K562 (cell line): ENCODE data around the gene ZNF26. TPM values are rescaled to one million over a fixed set of nuclear protein-coding genes. Genes with fewer than 3 reads are reported as not detected.

Experiments
- ATAC-seq: fragments of 200-7000 bp; cut with Tn5 transposase; 3 replicates; pipeline ENCODE4 v1.9.1; 2020; ENCODE audit warnings: moderate library complexity
- BruUV-seq: library from RNA; stranded (reverse); fragments of 400-500 nt; replicated peaks from 2 replicates; lab custom pipeline; 2021; lab: Mats Ljungman, UMichigan
- CTCF ChIA-PET: fragments of 300-600 bp; formaldehyde crosslinking; extraction: SDS; loops from one replicate; lab custom pipeline; 2021; ENCODE audit warnings: low intra/inter-chr PET ratio; lab: Yijun Ruan, JAX
- POLR2A ChIA-PET: fragments of 300-600, 350-650 bp; sonication (Branson Sonifier 250); formaldehyde crosslinking; extraction: SDS; loops from one replicate; lab custom pipeline; 2021; ENCODE audit warnings: antibody characterized with exemption, inconsistent platforms; lab: Yijun Ruan, JAX
- DNase-seq, 4 experiments: peaks; one replicate each; pipeline versions ENCODE4 v3.0.0 to v3.0.0-alpha.2; 2011 to 2018; ENCODE audit warnings: low spot score in 3 of 4, mixed read lengths in 3 of 4; ENCODE audit errors: extremely low read depth in 1 of 4
- FAIRE-seq: peaks from 2 replicates; lab custom pipeline; 2011; peaks lifted over from hg19 to GRCh38; lab: Jason Lieb, UNC
- H2AFZ ChIP-seq: 2 replicates; pipeline ENCODE4 v1.6.0; 2011; ENCODE audit warnings: low read depth, low read length, control low read depth, inconsistent platforms
- H3K27ac ChIP-seq: fragments of 200-600 bp; 3 replicates; pipeline ENCODE4 v1.8.0; 2011; ENCODE audit warnings: low read depth, mild to moderate bottlenecking, control low read depth, inconsistent platforms, low read length, moderate library complexity, mixed read lengths; ENCODE audit errors: extremely low read depth
- H3K27me3 ChIP-seq, 2 experiments: fragments of 300-600 bp in 1 of 2; 2 replicates in 1 of 2; 3 replicates in 1 of 2; pipeline versions ENCODE4 v1.6.0 to v1.8.0; 2011; ENCODE audit warnings: inconsistent platforms in 2 of 2, low read length in 2 of 2, mild to moderate bottlenecking in 1 of 2, mixed read lengths in 1 of 2, moderate library complexity in 1 of 2; ENCODE audit not compliant: control insufficient read depth in 2 of 2, insufficient read depth in 2 of 2
- H3K36me3 ChIP-seq: fragments of 300-600 bp; 3 replicates; pipeline ENCODE4 v1.8.0; 2011; ENCODE audit warnings: mild to moderate bottlenecking, low read length, inconsistent platforms; ENCODE audit not compliant: control insufficient read depth, insufficient read depth
- H3K4me1 ChIP-seq, 2 experiments: fragments of 200-600 bp in 1 of 2; replicated peaks in 1 of 2; 2 replicates in 1 of 2; 3 replicates in 1 of 2; pipeline versions ENCODE4 v1.5.1 to v1.8.0; 2011; ENCODE audit warnings: inconsistent platforms in 2 of 2, low read length in 2 of 2, mild to moderate bottlenecking in 1 of 2, mixed read lengths in 1 of 2, moderate library complexity in 1 of 2; ENCODE audit not compliant: control insufficient read depth in 2 of 2, insufficient read depth in 2 of 2
- H3K4me2 ChIP-seq: 2 replicates; pipeline ENCODE4 v1.6.1; 2011; ENCODE audit warnings: low read length, control low read depth, inconsistent platforms, mixed read lengths; ENCODE audit not compliant: insufficient read depth
- H3K4me3 ChIP-seq: fragments of 200-600 bp; sonication (generic), shearing (Covaris generic); 2 replicates; pipeline ENCODE4 v1.5.1; 2016; ENCODE audit warnings: control low read depth, inconsistent platforms
- H3K79me2 ChIP-seq: fragments of 200-600 bp; 3 replicates; pipeline ENCODE4 v1.8.0; 2011; ENCODE audit warnings: low read length, inconsistent platforms; ENCODE audit not compliant: control insufficient read depth, insufficient read depth
- H3K9ac ChIP-seq, 2 experiments: 2 replicates each; pipeline versions ENCODE4 v1.6.0 to v1.6.1; 2011; ENCODE audit warnings: low read depth in 2 of 2, low read length in 2 of 2, control low read depth in 1 of 2, inconsistent platforms in 1 of 2, mild to moderate bottlenecking in 1 of 2, mixed read lengths in 1 of 2; ENCODE audit not compliant: insufficient read depth in 1 of 2
- H3K9me1 ChIP-seq: one replicate; pipeline ENCODE4 v1.6.0; 2011; ENCODE audit warnings: inconsistent platforms, mild to moderate bottlenecking, low read length, moderate library complexity; ENCODE audit not compliant: control insufficient read depth, insufficient read depth
- H3K9me3 ChIP-seq: replicated peaks from 2 replicates; pipeline ENCODE4 v1.5.1; 2011; ENCODE audit warnings: low read depth, low read length, inconsistent platforms; ENCODE audit not compliant: control insufficient read depth, insufficient read depth
- H4K20me1 ChIP-seq: replicated peaks from 2 replicates; pipeline ENCODE4 v1.6.1; 2011; ENCODE audit warnings: low read length, inconsistent platforms, mixed read lengths; ENCODE audit not compliant: control insufficient read depth, insufficient read depth
- CBFB ChIP-seq: sonication (generic); formaldehyde crosslinking; IDR thresholded peaks from 2 replicates; pipeline ENCODE4 v1.4.0; 2020; ENCODE audit warnings: mild to moderate bottlenecking, missing genetic modification reagents
- JUND ChIP-seq, 2 experiments: IDR thresholded peaks; 2 replicates in 1 of 2; 3 replicates in 1 of 2; pipeline ENCODE4 v1.6.1; 2011; ENCODE audit warnings: borderline replicate concordance in 2 of 2, low read depth in 2 of 2, low read length in 2 of 2, improper control_type of control experiment in 1 of 2, missing biosample characterization in 1 of 2, missing genetic modification characterization in 1 of 2, missing genetic modification reagents in 1 of 2
- NFE2L1 ChIP-seq: fragments of 450-650 bp; IDR thresholded peaks from 2 replicates; pipeline ENCODE4 v1.6.1; 2016; ENCODE audit warnings: missing genetic modification characterization, low read depth, mild to moderate bottlenecking, missing compliant biosample characterization, moderate library complexity, borderline replicate concordance
- NR2C1 ChIP-seq, 2 experiments: fragments of 450-650 bp; IDR thresholded peaks; 2 replicates each; pipeline ENCODE4 v1.6.1; 2017; ENCODE audit warnings: mild to moderate bottlenecking in 2 of 2, antibody characterized with exemption in 1 of 2, inconsistent platforms in 1 of 2, missing compliant biosample characterization in 1 of 2, missing genetic modification characterization in 1 of 2
- RBFOX2 ChIP-seq: fragments of 200-400 bp; formaldehyde crosslinking; IDR thresholded peaks from 2 replicates; pipeline ENCODE4 v1.6.1; 2017; ENCODE audit warnings: low read depth, mild to moderate bottlenecking, low read length, moderate library complexity
- TCF7L2 ChIP-seq: fragments of 150-350 bp; IDR thresholded peaks from 2 replicates; pipeline ENCODE4 v1.6.1; 2016; ENCODE audit warnings: low read depth, mild to moderate bottlenecking, low read length, moderate library complexity
- TRIM28 ChIP-seq: fragments of 450-650 bp; IDR thresholded peaks from 2 replicates; pipeline ENCODE4 v1.6.1; 2017
- XRCC5 ChIP-seq: fragments of 200-400 bp; formaldehyde crosslinking; IDR thresholded peaks from 2 replicates; pipeline ENCODE4 v1.6.1; 2017; ENCODE audit warnings: low read depth, mild to moderate bottlenecking, low read length
- WGBS: fragments of 100-300 bp; shearing (Covaris generic); methylation state at CpG from one replicate; pipeline ENCODE4 v1.1.6; 2016; ENCODE audit warnings: low coverage, mixed read lengths; ENCODE audit not compliant: insufficient coverage; ENCODE audit errors: missing lambda C conversion rate; 5-methylcytosine and 5-hydroxymethylcytosine counted together
- in situ Hi-C: fragments of 300-500 bp; cut with MboI; formaldehyde crosslinking; loops from 4 replicates; pipeline ENCODE4 v1.15.0; 2018; ENCODE audit warnings: inconsistent platforms, mixed read lengths
- intact Hi-C: fragments of 100-400 bp; cut with micrococcal nuclease; formaldehyde crosslinking; loops from 2 replicates; pipeline ENCODE4 v1.14.2; 2022
- polyA plus RNA-seq, 8 experiments: library from polyadenylated mRNA; depleted of rRNA in 4 of 8; stranded (reverse) in 5 of 8; unstranded in 3 of 8; fragments of >200 nt; fragmentation: Nextera tagmentation in 2 of 8; fragmentation: Illumina TruSeq in 1 of 8; extraction: Ambion mirVana in 2 of 8; extraction: Trizol in 1 of 8; gene quantifications; 2 replicates each; pipeline versions ENCODE4 v1.2.1 to v1.2.3, GENCODE V29; 2011 to 2014; ENCODE audit warnings: inconsistent platforms in 1 of 8, missing spikeins in 1 of 8
- total RNA-seq, 7 experiments: library from RNA; depleted of rRNA in 6 of 7; stranded (reverse); fragments of >200 nt in 6 of 7; fragmentation: Illumina TruSeq in 2 of 7; extraction: Trizol in 2 of 7; gene quantifications; 2 replicates each; pipeline versions ENCODE4 v1.2.1 to v1.2.3, GENCODE V29; 2011 to 2021; ENCODE audit warnings: low replicate concordance in 1 of 7
- TF ChIP-seq, protein P1 (sequence below): sonication (generic); formaldehyde crosslinking; IDR thresholded peaks from 2 replicates; pipeline ENCODE4 v1.8.0; 2023; ENCODE audit warnings: missing genetic modification reagents, mild to moderate bottlenecking, borderline replicate concordance
- TF ChIP-seq, protein P2 (sequence below), 2 experiments: fragments of 450-650 bp in 1 of 2; sonication (generic) in 1 of 2; formaldehyde crosslinking in 1 of 2; IDR thresholded peaks in 1 of 2; conservative IDR thresholded peaks in 1 of 2; 2 replicates each; pipeline versions ENCODE4 v1.6.1 to v1.8.1; 2016 to 2023; ENCODE audit warnings: mild to moderate bottlenecking in 2 of 2, moderate library complexity in 2 of 2, inconsistent platforms in 1 of 2, missing genetic modification reagents in 1 of 2
- TF ChIP-seq, protein P3 (sequence below): fragments of 200-400 bp; formaldehyde crosslinking; IDR thresholded peaks from 2 replicates; pipeline ENCODE4 v1.6.1; 2017; ENCODE audit warnings: mild to moderate bottlenecking, low read depth, low read length, moderate library complexity

ZNF26 gene
- total and polyA plus RNA-seq, 9 of the 15 experiments (the other 6 are each of a cell fraction or from before 2014, with no cell fraction given) = 1.2 to 14.1 (median 8.0) TPM

DNA sequence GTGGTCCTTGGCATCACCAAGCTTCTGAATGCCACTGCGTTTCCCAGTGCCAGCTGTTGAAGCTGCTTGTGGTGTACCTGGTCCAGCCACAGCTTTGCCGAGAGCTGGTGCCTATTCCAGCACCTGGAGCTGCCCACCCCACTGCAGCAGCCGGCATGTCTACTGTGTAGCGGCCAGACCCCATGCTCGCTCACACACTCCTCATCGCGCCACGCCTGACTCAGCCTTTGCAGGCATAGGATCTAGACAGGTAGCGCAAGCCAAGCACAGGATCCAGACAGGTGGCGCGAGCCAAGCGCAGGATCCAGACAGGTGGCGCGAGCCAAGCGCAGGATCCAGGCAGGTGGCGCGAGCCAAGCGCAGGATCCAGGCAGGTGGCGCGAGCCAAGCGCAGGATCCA, 18.4 kb upstream of the ZNF26 start:
- 28% methylated on average over 12 of the region's 21 CpGs for WGBS
- ATAC-seq (no peak), FAIRE-seq (no peak), DNase-seq (no peak)
- Histone ChIP-seq H3K27ac (no peak overlapping the region), H4K20me1 (no peaks in the 10 kb centered on the region), H3K9me1 (no peaks in the 10 kb centered on the region), H3K9me3 (0 out of 2 replicates have a peak, but pooled peaks cover 6% of the 10 kb centered on the region), H3K4me2 (no peak overlapping the region), H3K4me1 (no peaks in the 10 kb centered on the region), H3K4me3 (no peak overlapping the region), H3K79me2 (no peaks in the 10 kb centered on the region), H3K9ac (no peak overlapping the region), H3K36me3 (no peaks in the 10 kb centered on the region), H3K27me3 (no peaks in the 10 kb centered on the region), H2AFZ (no peak overlapping the region)
- in situ Hi-C loops = no loop called here
- CTCF ChIA-PET = no interaction called here
- intact Hi-C loops = loop anchor here (10.0 kb wide), 1 partner anchor 97 kb away; no protein-coding TSS in a partner anchor
- POLR2A ChIA-PET = no interaction called here
- BruUV-seq = no TSS peak
- no peak for TF ChIP-seq JUND (IDR thresholded peaks at IDR 0.05; ENCODE audit: borderline replicate concordance, low read depth, low read length)
- TF ChIP-seq JUND (tag; IDR thresholded peaks at IDR 0.05; ENCODE audit: borderline replicate concordance, low read depth, low read length) = no peak
- no peak for TF ChIP-seq NFE2L1 (tag)
- TF ChIP-seq NR2C1 (IDR thresholded peaks at IDR 0.05) = no peak
- TF ChIP-seq NR2C1 (tag; IDR thresholded peaks at IDR 0.05) = no peak
- TF ChIP-seq, protein P1, sequence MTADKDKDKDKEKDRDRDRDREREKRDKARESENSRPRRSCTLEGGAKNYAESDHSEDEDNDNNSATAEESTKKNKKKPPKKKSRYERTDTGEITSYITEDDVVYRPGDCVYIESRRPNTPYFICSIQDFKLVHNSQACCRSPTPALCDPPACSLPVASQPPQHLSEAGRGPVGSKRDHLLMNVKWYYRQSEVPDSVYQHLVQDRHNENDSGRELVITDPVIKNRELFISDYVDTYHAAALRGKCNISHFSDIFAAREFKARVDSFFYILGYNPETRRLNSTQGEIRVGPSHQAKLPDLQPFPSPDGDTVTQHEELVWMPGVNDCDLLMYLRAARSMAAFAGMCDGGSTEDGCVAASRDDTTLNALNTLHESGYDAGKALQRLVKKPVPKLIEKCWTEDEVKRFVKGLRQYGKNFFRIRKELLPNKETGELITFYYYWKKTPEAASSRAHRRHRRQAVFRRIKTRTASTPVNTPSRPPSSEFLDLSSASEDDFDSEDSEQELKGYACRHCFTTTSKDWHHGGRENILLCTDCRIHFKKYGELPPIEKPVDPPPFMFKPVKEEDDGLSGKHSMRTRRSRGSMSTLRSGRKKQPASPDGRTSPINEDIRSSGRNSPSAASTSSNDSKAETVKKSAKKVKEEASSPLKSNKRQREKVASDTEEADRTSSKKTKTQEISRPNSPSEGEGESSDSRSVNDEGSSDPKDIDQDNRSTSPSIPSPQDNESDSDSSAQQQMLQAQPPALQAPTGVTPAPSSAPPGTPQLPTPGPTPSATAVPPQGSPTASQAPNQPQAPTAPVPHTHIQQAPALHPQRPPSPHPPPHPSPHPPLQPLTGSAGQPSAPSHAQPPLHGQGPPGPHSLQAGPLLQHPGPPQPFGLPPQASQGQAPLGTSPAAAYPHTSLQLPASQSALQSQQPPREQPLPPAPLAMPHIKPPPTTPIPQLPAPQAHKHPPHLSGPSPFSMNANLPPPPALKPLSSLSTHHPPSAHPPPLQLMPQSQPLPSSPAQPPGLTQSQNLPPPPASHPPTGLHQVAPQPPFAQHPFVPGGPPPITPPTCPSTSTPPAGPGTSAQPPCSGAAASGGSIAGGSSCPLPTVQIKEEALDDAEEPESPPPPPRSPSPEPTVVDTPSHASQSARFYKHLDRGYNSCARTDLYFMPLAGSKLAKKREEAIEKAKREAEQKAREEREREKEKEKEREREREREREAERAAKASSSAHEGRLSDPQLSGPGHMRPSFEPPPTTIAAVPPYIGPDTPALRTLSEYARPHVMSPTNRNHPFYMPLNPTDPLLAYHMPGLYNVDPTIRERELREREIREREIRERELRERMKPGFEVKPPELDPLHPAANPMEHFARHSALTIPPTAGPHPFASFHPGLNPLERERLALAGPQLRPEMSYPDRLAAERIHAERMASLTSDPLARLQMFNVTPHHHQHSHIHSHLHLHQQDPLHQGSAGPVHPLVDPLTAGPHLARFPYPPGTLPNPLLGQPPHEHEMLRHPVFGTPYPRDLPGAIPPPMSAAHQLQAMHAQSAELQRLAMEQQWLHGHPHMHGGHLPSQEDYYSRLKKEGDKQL = no peak
- no peak for TF ChIP-seq RBFOX2
- TF ChIP-seq, protein P2, sequence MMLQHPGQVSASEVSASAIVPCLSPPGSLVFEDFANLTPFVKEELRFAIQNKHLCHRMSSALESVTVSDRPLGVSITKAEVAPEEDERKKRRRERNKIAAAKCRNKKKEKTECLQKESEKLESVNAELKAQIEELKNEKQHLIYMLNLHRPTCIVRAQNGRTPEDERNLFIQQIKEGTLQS (IDR thresholded peaks at IDR 0.05) = no peak
- TF ChIP-seq, protein P2 (CRISPR knock-in tag; conservative IDR thresholded peaks at IDR 0.05) = no peak
- no peak for TF ChIP-seq TCF7L2
- no peak for TF ChIP-seq XRCC5
- TF ChIP-seq, protein P3, sequence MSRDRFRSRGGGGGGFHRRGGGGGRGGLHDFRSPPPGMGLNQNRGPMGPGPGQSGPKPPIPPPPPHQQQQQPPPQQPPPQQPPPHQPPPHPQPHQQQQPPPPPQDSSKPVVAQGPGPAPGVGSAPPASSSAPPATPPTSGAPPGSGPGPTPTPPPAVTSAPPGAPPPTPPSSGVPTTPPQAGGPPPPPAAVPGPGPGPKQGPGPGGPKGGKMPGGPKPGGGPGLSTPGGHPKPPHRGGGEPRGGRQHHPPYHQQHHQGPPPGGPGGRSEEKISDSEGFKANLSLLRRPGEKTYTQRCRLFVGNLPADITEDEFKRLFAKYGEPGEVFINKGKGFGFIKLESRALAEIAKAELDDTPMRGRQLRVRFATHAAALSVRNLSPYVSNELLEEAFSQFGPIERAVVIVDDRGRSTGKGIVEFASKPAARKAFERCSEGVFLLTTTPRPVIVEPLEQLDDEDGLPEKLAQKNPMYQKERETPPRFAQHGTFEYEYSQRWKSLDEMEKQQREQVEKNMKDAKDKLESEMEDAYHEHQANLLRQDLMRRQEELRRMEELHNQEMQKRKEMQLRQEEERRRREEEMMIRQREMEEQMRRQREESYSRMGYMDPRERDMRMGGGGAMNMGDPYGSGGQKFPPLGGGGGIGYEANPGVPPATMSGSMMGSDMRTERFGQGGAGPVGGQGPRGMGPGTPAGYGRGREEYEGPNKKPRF = no peak
- no peak for TF ChIP-seq CBFB (CRISPR knock-in tag)
- no peak for TF ChIP-seq TRIM28
